HG03108 (cell line): ENCODE results near the gene POTEJ.
A peak's percentile ranks its signal among the peaks of the same experiment; 100 is the strongest.
"Not testable (repeated sequence)": the region's sequence is repeated elsewhere in the genome, so short reads cannot be mapped to it uniquely, and the experiment has no call there.

Source experiments
- ATAC-seq: cut with Tn5 transposase; IDR thresholded peaks from one replicate; pipeline ENCODE4 v1.9.1; 2021; ENCODE audit warnings: moderate library complexity; ENCODE audit not compliant: unreplicated experiment

The POTEJ gene

GRCh38 chr2:130611140-130611539 is at the start of gene POTEJ:
TSS of gene POTEJ (plus strand) at chr2:130611440. CDS start at chr2:130611533, 93 bp downstream.
- not testable (repeated sequence) for ATAC-seq

- ATAC-seq, result not testable (repeated sequence)
These were observed 45.1 kb upstream of the POTEJ start for GRCh38 chr2:130566165-130566564.

GRCh38 chr2:130571929-130572328 is 39.3 kb upstream of the POTEJ start:
- not testable (repeated sequence) for ATAC-seq

GRCh38 chr2:130574230-130574629 is 37.0 kb upstream of the POTEJ start:
- ATAC-seq, result not testable (repeated sequence)

- not testable (repeated sequence) for ATAC-seq
These were observed 34.9 kb upstream of the POTEJ start for GRCh38 chr2:130576209-130576784.

GRCh38 chr2:130577559-130577958 is 33.7 kb upstream of the POTEJ start:
- not testable (repeated sequence) for ATAC-seq

GRCh38 chr2:130579121-130579520 is 32.1 kb upstream of the POTEJ start:
- ATAC-seq, result not testable (repeated sequence)

- ATAC-seq, result not testable (repeated sequence)
These were observed 29.7 kb upstream of the POTEJ start for GRCh38 chr2:130581491-130581890.

- ATAC-seq, result not testable (repeated sequence)
These were observed 28.3 kb upstream of the POTEJ start for GRCh38 chr2:130582970-130583369.

- ATAC-seq, result not testable (repeated sequence)
These were observed 27.7 kb upstream of the POTEJ start for GRCh38 chr2:130583582-130583981.

GRCh38 chr2:130584726-130585125 is 26.5 kb upstream of the POTEJ start:
- not testable (repeated sequence) for ATAC-seq

GRCh38 chr2:130588688-130589458 is 22.4 kb upstream of the POTEJ start:
- ATAC-seq, result peak; percentile 82

GRCh38 chr2:130590170-130590841 is 20.9 kb upstream of the POTEJ start:
- not testable (repeated sequence) for ATAC-seq

GRCh38 chr2:130590842-130591359 is 20.3 kb upstream of the POTEJ start:
- ATAC-seq, result not testable (repeated sequence)

- not testable (repeated sequence) for ATAC-seq
These were observed 18.3 kb upstream of the POTEJ start for GRCh38 chr2:130592791-130593414.

- not testable (repeated sequence) for ATAC-seq
These were observed 17.2 kb upstream of the POTEJ start for GRCh38 chr2:130594011-130594410.

- not testable (repeated sequence) for ATAC-seq
These were observed 14.5 kb upstream of the POTEJ start for GRCh38 chr2:130596757-130597156.

- ATAC-seq, result not testable (repeated sequence)
These were observed 13.2 kb upstream of the POTEJ start for GRCh38 chr2:130597994-130598393.

GRCh38 chr2:130598463-130598862 is 12.8 kb upstream of the POTEJ start:
- ATAC-seq, result not testable (repeated sequence)

- ATAC-seq, result not testable (repeated sequence)
These were observed 11.8 kb upstream of the POTEJ start, which contains the start of gene CFC1 for GRCh38 chr2:130599393-130599792. TSS of gene CFC1 (minus strand) at chr2:130599575. CDS start at chr2:130599287, 288 bp downstream.

- ATAC-seq, result not testable (repeated sequence)
These were observed 11.3 kb upstream of the POTEJ start for GRCh38 chr2:130599926-130600325.
